Activated CD8-positive, alpha-beta memory T cell treated with anti-CD3 and anti-CD28 coated beads for 36 hours (primary cell): ENCODE data around the gene B4GALNT1. TPM values are rescaled to one million over a fixed set of nuclear protein-coding genes. Genes with fewer than 3 reads are reported as not detected.
"Not testable (repeated sequence)": the region's sequence is repeated elsewhere in the genome, so short reads cannot be mapped to it uniquely, and the experiment has no call there.

ENCODE experiments used
- CTCF ChIA-PET: fragments of 350-600 bp; sonication (Branson Sonifier 250); formaldehyde crosslinking; loops from one replicate; lab custom pipeline; 2021; ENCODE audit warnings: antibody characterized with exemption; lab: Charles Lee
- POLR2A ChIA-PET: fragments of 350-600 bp; sonication (Branson Sonifier 250); formaldehyde crosslinking; loops from one replicate; lab custom pipeline; 2021; ENCODE audit warnings: antibody characterized with exemption; lab: Charles Lee
- total RNA-seq, 2 experiments: library from RNA; stranded (reverse); gene quantifications; one replicate each; pipeline ENCODE4 v1.2.3, GENCODE V29; 2021

B4GALNT1 gene
- total RNA-seq, 2 experiments from 2014 or later = 3.2 TPM

DNA sequence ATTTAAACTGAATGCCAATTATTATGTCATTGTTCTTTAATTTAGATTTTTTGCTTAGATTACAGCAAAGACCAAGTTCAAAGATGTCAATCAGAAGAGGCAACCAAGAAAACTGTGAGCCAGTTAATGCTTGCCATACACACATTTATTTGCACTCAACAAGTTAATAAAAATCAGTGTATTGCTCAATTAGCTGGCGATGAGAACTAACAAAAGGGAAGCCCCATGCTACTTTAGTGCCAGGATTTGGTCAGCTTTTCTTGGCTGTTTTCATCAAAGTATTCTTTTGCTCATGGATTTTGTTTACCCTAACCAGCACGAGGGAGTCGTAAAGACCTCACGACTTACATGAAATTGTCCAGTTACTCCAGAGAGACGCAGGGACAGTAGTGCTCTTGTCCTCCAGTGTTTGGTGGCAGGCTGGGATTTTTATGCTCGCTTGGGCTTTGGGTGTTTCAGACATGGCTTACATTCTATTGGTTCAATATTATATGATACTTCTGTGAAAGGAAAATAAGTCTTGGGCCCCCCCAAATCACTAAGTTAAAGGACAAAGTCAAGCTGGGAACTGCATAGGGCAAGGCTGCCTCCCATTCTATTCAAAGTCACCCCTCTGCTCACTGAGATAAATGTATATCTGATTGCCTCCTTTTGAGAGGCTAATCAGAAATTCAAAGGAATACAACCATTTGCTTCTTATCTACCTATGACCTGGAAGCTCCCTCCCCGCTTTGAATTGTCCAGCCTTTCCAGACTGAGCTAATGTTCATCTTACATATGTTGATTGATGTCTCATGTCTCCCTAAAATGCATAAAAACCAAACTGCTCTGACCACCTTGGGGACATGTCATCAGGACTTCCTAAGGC is 7.4 kb upstream of the B4GALNT1 start:
- CTCF ChIA-PET = no interaction called here
- POLR2A ChIA-PET = no interaction called here

DNA sequence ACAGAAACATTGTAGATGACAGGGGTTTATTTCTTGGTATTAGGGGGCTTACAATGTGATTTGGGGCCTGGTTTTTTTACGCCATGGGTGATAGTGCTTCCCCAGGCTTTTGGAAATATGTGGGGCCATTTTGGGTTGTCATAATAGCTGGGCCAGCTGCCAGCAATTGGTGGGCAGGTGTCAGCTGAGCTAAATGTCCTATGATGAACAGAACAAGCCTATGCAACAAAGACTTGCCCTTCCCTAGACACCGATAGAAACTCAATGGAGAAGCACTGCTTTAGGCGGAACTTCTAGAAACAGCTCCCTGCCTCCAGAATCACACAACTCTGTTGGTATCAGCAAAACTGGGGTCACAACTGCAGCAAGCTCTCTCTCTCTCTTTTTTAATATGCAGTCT is 5.1 kb upstream of the B4GALNT1 start:
- ChIA-PET POLR2A (interaction anchor here (0.5 kb wide), 1 partner anchor 1813 kb away, joined by 4 read pairs; no protein-coding TSS in a partner anchor), CTCF (interaction anchor here (1.0 to 5.7 kb wide), 3 partner anchors 21 to 56 kb away, joined by 3 to 23 read pairs (median 3); partner anchors contain the start of gene OS9)

DNA sequence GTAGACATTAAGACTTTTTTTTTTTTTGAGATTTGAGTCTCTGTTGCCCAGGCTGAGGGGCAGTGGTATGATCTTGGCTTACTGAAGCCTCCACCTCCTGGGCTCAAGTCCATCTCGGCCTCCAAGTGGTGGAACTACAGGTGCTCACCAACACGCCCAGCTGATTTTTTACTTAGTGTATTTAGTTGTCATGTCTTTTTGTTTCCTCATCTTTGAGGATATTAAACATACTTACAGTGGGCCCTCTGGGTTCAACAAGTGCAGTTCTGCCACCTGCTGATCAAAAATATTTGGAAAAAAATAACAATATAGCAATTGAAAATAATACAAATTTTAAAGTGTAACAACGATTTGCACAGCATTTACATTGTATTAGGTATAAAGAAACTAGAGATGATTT is 4.4 kb upstream of the B4GALNT1 start:
- CTCF ChIA-PET = interaction anchor here (1.0 to 5.7 kb wide), 3 partner anchors 15 to 56 kb away, joined by 3 to 23 read pairs (median 3); partner anchors contain the start of gene OS9
- POLR2A ChIA-PET = no interaction called here

DNA sequence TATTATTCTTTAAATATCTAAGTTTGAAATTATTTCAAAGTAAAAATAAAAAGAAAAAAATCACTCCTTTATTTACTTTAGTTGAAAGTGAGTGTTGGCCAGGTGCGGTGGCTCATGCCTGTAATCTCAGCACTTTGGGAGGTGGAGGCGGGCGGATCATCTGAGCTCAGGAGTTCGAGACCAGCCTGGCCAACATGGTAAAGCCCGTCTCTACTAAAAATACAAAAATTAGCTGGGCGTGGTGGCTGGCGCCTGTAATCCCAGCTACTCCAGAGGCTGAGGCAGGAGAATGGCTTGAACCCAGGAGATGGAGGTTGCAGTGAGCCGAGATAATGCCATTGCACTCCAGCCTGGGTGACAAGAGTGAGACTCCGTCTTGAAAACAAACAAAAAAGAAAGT is 3.7 kb upstream of the B4GALNT1 start:
- CTCF ChIA-PET = interaction anchor here (1.2 to 5.7 kb wide), 2 partner anchors 15 to 53 kb away, joined by 3 to 23 read pairs; no protein-coding TSS in a partner anchor
- POLR2A ChIA-PET = not testable (repeated sequence)

DNA sequence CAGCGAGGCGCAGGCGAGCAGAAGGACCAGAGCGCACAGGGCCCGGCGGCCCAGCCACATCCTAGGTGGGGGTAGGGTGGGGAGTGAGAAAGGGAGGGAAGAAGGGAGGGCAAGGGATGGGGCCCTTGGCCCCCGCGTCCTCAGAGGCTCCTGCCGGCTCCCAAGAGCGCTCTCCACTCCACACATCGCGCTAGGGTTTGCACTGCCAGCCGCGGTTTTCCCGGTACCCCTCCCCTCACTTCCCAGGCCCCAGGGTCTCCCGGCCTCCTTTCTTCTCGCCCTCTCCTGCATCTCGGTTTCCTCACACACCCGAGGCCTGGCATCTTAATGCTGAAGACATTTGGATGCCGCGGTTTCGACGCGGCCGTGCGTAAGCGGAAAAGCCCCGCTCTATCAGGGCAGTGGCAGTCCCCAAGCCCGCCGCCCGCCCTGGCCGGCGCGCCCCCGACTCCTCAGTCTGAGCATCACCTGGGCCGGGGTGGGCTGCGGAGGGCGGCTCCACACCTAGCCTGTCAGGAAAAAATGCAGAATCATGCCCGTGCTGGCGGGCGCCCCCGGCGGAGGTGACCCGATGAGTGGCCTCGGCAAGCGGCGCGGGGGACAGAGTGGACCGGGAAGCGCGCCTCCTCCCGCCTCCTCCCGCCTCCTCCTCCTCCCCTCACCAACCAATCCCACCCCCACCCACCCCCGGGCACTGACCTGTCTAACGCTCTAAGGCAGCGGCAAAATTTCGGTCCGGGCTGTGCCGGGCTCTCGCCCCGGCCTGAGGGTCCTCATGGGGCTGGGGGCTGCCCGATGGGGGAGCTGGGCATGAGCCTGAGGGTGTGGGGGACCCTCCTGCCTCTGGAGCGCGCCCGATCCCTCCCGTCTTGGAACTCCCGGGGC is 686 bp downstream of the B4GALNT1 start:
- ChIA-PET CTCF (interaction anchor here (0.5 to 3.5 kb wide), 14 partner anchors 8 to 1093 kb away, joined by 3 to 25 read pairs (median 3); partner anchors contain the start of genes OS9 and PIP4K2C), POLR2A (no interaction called here)

DNA sequence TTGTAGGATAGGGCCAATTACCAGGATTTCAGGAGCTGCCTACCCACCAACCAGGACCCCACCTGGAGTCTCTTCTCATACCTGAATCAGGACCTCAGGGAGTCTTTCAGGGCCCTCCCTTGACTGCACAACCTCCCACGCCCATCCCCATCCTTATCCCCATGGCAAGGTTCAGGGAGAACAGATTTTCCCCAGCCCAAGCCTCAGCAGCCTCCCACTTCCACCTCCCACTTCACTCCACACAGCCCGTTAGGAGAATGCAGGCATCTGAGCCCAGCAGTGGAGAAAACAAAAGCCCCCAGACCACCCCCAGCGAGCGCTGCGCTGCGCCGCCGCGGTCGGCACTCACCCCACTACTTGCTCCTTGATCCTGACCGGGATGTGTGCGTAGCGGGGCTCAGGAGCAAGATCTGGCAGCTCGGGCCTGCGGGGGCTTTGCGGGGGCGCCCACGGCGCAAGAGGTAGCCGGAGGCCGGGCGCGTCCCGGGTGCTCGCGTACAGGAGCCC is 1.4 kb downstream of the B4GALNT1 start:
- ChIA-PET POLR2A (no interaction called here), CTCF (interaction anchor here (0.8 to 3.5 kb wide), 5 partner anchors 9 to 62 kb away, joined by 3 to 25 read pairs (median 3); partner anchors contain the start of gene OS9)

DNA sequence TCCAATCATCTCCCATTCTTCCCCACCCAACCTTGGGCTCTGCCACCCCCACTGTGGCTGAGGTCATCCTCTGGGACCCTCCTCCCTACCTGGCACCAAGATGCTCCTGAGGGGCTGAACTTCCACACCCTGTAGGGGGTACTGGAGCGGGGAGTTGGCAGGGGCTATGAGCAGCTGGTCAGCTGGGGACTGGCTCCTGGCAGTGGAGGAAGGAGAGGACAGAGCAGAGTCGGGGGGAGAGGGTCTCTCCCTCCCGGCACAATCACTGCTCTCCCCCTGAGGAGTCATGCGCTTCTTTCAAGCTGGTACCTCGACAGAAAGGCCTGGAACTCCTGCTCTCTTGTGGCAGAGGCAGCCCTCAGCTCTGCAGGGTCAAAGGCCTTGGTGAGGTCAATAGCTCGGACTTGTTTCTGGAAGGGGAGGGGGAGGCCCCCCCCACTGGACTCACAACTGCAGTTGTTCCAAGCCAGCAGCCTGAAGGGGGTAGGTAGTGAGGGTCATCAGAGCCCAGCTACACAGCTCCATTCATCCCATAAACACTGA is 2.0 kb downstream of the B4GALNT1 start:
- POLR2A ChIA-PET = interaction anchor here (0.5 to 0.8 kb wide), 2 partner anchors 47 to 141 kb away, joined by 3 read pairs; partner anchors contain the start of gene METTL1
- CTCF ChIA-PET = interaction anchor here (0.8 to 3.5 kb wide), 6 partner anchors 9 to 63 kb away, joined by 3 to 25 read pairs (median 3); partner anchors contain the start of gene OS9

DNA sequence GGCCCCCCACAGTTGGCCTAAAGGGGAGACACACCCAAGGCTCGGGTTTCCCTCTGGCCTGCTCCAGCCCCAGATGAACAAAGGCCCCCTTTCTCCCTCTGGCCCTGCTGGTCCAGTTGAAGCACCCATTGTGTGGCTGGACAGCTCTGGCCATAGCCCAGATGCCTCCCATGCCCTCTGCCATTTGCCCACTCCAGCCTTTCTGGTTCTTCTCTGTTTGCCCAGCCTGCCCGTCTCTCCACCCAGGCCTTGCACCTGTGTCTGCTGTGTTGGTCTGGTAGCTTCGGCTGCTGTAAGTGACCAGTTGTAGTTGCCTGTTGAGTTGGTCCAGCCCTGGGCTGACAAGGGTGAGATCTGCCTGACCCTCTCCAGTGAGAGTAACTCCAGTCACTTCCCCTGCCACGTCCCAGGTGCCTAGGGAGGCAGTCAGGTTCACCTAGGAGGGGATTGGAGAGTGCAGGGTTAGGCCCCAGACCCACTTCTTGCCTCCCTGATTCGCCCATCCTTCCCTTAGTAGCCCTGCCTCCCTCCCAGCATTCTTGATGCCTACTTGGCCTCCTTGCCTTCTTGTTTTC is 3.0 kb downstream of the B4GALNT1 start:
- ChIA-PET POLR2A (interaction anchor here (0.8 kb wide), 1 partner anchor 48 kb away, joined by 3 read pairs; no protein-coding TSS in a partner anchor), CTCF (interaction anchor here (0.8 to 3.5 kb wide), 4 partner anchors 9 to 46 kb away, joined by 3 to 25 read pairs (median 4); no protein-coding TSS in a partner anchor)

DNA sequence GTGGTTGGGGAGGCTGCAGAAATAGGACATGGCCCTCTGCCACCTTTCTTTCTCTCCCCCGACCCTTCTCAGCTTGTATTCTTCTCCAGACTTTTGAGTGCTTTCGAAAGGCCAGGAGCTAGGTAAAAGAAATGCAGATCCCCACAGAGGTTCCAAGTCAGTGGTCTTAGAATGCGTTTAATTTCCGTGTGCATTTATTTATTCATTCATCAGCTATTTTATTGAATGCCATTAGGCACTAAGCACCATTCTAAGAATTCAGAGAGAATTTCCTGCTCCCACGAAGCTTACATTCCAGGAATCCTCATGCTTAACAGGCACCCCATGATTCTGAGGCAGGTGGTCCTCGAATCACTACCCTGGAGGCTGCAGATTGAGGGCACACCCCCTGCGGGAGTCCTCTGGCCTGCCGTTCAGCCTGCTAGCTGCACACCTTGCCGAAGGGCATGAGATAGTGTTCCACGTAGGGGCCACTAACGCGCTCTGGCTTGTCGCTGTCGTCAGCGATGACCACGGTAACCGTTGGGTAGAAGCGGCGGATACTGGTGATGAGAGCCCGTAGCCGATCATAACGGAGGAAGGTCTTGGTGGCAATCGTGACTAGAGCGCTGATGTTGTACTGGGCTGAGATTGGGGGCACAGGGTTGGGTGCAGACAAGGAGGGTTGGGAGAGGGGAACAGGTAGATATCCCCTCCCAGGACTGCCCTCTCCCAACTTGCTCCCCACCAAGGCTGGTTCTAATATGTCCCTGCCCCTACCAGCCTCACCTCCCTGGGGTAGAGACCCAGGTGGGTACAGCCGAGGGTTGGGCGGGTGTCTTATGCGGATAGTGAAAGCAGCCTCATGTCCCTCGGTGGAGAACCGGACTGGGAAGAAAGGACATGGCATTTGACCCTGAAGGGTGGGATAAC is 4.5 kb downstream of the B4GALNT1 start:
- ChIA-PET CTCF (interaction anchor here (1.6 to 2.2 kb wide), 4 partner anchors 7 to 65 kb away, joined by 4 to 12 read pairs (median 6); partner anchors contain the start of genes OS9 and PIP4K2C), POLR2A (no interaction called here)

DNA sequence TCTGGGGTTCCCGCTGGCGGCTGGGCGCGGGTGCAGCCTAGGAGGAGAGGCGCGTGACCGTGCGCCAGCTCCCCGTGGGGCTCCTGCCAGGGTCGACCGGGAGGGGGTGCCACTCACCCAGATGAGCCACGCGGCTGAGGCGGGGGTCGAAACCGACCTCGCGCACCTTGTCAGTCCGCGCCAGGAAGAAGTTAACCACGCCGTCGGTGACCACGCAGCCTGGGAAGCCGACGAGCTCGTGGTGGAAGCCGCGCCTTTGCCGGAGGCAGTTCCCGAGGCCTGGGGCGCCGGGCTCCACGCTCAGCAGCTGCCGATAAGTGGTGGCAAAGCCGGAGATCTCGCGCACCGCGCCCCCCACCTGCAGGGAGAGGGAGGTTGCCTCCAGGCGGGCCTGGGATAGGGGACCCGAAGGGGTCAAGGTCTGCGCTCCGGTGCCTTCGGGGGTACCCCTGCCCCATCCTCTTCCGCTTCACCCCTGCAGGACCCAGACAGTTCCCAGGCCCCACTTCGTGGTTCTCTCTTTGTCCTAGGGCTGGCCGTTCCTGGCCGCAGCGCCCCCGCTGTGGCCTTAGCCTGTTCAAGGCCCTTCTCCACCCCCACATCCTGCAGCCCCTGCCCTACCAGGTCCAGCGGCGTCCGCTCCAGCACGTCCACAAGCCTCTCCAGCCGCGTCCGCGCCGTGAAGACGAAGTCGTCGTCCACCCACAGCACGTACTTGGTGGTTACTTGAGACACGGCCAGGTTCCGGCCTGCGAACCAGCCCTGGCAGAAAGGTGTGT is 5.3 kb downstream of the B4GALNT1 start:
- ChIA-PET CTCF (interaction anchor here (0.8 to 2.2 kb wide), 6 partner anchors 37 to 114 kb away, joined by 3 to 12 read pairs (median 5); partner anchors contain the start of genes OS9 and PIP4K2C), POLR2A (no interaction called here)

DNA sequence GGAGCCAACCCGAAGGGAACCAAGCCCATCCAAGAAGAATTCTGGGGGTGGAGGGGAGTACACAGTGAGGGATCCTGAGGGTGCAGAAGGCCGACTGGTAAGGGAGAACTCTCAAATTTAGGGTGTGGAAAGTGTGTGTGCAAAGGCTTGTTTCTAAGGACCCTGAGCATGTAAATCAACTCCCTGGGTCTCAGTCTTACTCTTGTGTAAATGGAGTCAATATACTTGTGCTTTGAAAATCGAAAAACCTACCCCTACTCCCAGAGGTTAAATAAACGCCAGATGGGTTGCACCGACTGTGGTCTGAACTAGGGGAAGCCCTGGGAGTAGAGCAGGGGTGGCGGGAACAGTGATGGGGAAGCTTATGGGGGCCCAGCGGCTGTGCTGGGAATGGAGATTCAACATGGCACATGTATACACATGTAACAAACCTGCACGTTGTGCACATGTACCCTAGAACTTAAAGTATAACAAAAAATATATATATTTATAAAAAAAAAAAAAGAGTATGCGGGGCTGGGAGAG is 6.0 kb downstream of the B4GALNT1 start:
- CTCF ChIA-PET = interaction anchor here (0.8 to 2.2 kb wide), 6 partner anchors 36 to 114 kb away, joined by 3 to 12 read pairs (median 5); partner anchors contain the start of genes OS9 and PIP4K2C
- POLR2A ChIA-PET = no interaction called here

DNA sequence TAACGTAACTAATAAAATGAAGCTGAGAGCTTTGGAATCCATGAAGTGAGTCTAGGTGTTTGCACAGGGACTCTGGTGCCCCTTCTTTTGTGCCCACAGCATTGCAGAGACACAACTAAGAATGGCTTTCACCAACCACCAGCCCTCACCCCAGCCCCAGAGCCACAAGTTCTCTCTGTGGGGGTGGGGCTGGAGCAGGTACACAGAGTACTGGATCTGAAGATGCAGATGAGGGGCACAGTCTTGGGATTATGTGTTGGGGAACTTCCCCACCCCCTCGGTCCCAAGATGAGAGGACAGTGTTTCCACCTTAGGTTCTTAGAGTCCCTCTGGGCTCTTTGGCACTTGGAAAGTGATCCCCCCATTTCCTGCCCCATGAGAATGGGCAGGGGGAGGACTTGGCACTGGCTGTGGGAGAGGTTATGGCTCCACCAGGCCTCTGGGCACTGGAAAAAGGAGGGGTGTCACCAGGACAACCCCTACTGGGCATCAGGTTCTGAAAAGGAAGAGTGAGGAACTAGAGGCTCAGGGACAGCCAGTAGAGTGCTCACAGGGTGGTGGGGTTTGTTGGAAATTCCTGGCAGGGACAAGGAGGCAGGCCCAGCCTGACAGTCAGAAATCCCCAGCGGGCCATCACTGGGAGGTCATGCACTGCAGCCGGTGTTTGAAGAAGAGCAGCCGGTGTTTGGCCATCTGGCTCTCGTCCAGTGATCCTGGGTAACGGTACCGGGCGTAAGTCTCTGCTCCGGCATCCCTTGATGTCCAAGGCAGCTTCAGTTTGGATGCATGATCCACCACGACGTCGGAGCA is 6.7 kb downstream of the B4GALNT1 start:
- ChIA-PET POLR2A (no interaction called here), CTCF (interaction anchor here (2.0 to 2.2 kb wide), 2 partner anchors 36 to 43 kb away, joined by 6 to 12 read pairs; partner anchors contain the start of gene PIP4K2C)

DNA sequence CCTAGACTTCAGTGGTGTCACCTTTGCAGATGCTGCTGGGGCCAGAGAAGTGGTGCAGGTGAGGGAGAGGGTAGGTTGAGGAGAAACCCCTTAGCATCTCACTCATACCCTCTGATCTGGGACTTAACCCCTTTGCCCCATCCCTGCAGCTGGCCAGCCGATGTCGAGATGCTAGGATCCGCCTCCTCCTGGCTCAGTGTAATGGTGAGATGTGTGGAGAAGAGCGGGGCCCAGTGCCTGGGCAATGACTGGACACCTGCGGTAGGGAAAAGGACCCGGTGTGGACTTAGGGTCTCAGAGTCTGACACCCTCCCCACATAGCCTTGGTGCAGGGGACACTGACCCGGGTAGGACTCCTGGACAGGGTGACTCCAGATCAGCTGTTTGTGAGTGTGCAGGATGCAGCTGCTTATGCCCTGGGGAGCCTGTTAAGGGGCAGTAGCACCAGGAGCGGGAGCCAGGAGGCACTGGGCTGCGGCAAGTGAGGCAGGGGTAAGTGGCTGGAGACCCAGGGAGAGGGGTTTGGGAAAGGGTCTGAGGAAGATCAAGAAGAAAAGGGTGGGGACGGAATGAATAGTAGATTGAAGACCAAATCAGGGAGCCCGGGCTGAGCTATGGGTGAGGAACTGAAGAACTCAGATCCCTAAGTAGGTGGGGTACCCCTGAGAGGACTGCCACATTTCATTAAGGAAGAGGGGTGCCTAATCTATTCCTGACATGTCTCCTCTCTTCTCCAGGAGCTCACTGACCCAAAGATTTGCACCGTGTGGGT is 7.6 kb downstream of the B4GALNT1 start:
- CTCF ChIA-PET = interaction anchor here (1.0 to 2.0 kb wide), 3 partner anchors 8 to 42 kb away, joined by 3 to 6 read pairs (median 4); partner anchors contain the start of gene B4GALNT1
- POLR2A ChIA-PET = no interaction called here
